ENCODE data around the gene EFHB.

Gene EFHB

DNA sequence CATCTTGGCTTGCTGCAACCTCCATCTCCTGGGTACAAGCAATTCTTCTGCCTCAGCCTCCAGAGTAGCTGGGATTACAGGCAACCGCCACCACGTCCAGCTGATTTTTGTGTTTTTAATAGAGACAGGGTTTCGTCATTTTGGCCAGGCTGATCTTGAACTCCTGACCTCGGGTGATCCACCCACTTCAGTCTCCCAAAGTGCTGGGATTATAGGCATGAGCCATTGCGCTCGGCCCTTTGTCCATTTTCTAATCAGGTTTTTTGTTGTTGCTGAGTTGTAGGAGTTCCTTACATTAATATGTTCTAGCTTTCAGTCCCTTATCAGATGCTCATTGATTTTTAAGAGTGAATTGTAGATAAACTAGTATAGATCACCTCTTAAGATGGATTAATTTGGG is 33.2 kb upstream of the EFHB start:
- TF ChIP-seq SIN3A (IDR thresholded peaks at IDR 0.05; ENCODE audit: borderline replicate concordance, insufficient read depth, low read length) (no peak), POLR2AphosphoS5 (IDR thresholded peaks at IDR 0.05; ENCODE audit: low read depth, low read length) (no peak)
- TF ChIP-seq, protein P1, sequence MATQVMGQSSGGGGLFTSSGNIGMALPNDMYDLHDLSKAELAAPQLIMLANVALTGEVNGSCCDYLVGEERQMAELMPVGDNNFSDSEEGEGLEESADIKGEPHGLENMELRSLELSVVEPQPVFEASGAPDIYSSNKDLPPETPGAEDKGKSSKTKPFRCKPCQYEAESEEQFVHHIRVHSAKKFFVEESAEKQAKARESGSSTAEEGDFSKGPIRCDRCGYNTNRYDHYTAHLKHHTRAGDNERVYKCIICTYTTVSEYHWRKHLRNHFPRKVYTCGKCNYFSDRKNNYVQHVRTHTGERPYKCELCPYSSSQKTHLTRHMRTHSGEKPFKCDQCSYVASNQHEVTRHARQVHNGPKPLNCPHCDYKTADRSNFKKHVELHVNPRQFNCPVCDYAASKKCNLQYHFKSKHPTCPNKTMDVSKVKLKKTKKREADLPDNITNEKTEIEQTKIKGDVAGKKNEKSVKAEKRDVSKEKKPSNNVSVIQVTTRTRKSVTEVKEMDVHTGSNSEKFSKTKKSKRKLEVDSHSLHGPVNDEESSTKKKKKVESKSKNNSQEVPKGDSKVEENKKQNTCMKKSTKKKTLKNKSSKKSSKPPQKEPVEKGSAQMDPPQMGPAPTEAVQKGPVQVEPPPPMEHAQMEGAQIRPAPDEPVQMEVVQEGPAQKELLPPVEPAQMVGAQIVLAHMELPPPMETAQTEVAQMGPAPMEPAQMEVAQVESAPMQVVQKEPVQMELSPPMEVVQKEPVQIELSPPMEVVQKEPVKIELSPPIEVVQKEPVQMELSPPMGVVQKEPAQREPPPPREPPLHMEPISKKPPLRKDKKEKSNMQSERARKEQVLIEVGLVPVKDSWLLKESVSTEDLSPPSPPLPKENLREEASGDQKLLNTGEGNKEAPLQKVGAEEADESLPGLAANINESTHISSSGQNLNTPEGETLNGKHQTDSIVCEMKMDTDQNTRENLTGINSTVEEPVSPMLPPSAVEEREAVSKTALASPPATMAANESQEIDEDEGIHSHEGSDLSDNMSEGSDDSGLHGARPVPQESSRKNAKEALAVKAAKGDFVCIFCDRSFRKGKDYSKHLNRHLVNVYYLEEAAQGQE (IDR thresholded peaks at IDR 0.05; ENCODE audit: insufficient read depth in 1 of 2, low read depth in 2 of 2, low read length in 2 of 2) = no peak

- TF ChIP-seq TAF1 (IDR thresholded peaks at IDR 0.05; ENCODE audit: borderline replicate concordance, insufficient read depth, low read length) (no peak), POLR2AphosphoS5 (IDR thresholded peaks at IDR 0.05; ENCODE audit: low read depth, low read length) (no peak), FOXP2 (optimal IDR thresholded peaks at IDR 0.05; ENCODE audit: borderline replicate concordance, extremely low read depth, extremely low read length, insufficient read depth) (no peak), SIN3A (IDR thresholded peaks at IDR 0.05; ENCODE audit: borderline replicate concordance, insufficient read depth, low read length) (no peak)
- TF ChIP-seq, protein P1 (IDR thresholded peaks at IDR 0.05; ENCODE audit: insufficient read depth in 1 of 2, low read depth in 2 of 2, low read length in 2 of 2) = no peak
Observed at GRCh38 chr3:19961960-19962359, 27.9 kb upstream of the EFHB start.

DNA sequence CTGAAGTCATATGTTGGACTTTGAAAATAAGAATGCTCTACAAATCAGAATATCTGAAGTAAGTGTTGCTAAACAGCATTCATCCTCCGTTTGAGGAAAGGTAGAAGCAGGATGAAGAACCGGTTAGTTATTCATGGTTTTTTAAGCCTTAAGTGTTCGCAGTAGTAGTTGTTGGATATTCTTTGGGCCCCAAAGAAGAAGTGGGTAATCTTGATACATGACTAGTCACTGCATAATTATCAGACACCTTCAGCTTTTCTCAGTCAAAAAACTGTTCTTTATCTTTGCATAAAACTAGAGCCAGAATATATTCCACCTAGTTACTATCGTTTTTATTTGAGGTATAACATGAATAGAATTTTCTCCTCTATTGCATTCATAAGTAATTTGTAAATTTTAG is 26.7 kb upstream of the EFHB start:
- TF ChIP-seq, protein P1 (IDR thresholded peaks at IDR 0.05; ENCODE audit: insufficient read depth in 1 of 2, low read depth in 2 of 2, low read length in 2 of 2) = no peak
- TF ChIP-seq FOXP2 (optimal IDR thresholded peaks at IDR 0.05; ENCODE audit: borderline replicate concordance, extremely low read depth, extremely low read length, insufficient read depth) = no peak

GRCh38 chr3:19959505-19959904 is 25.5 kb upstream of the EFHB start:
- no peak for TF ChIP-seq SIN3A (IDR thresholded peaks at IDR 0.05; ENCODE audit: borderline replicate concordance, insufficient read depth, low read length)

DNA sequence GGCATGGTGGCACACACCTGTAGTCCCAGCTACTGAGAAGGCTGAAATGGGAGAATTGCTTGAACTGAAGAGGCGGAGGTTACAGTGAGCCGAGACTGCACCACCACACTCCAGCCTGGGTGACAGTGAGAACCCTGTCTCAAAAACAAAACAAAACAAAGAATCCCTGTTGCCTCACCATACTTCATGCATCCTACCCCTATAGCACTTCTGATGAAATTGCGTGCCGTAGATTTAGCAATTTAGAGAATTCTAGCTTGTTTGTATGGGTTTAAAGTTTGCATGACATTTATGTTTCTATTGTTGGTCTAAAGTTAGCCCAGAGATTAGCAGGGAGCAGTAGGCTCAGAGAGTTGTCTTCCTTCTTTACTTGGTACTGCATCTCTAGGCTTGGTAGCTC is 20.7 kb upstream of the EFHB start:
- TF ChIP-seq, protein P1 (IDR thresholded peaks at IDR 0.05; ENCODE audit: insufficient read depth in 1 of 2, low read depth in 2 of 2, low read length in 2 of 2) = no peak
- no peak for TF ChIP-seq TAF1 (IDR thresholded peaks at IDR 0.05; ENCODE audit: borderline replicate concordance, insufficient read depth, low read length)
- no peak for TF ChIP-seq SIN3A (IDR thresholded peaks at IDR 0.05; ENCODE audit: borderline replicate concordance, insufficient read depth, low read length)
- no peak for TF ChIP-seq FOXP2 (optimal IDR thresholded peaks at IDR 0.05; ENCODE audit: borderline replicate concordance, extremely low read depth, extremely low read length, insufficient read depth)
- no peak for TF ChIP-seq POLR2AphosphoS5 (IDR thresholded peaks at IDR 0.05; ENCODE audit: low read depth, low read length)

- no peak for TF ChIP-seq SIN3A (IDR thresholded peaks at IDR 0.05; ENCODE audit: borderline replicate concordance, insufficient read depth, low read length)
- TF ChIP-seq, protein P1 (IDR thresholded peaks at IDR 0.05; ENCODE audit: insufficient read depth in 1 of 2, low read depth in 2 of 2, low read length in 2 of 2) = no peak
- TF ChIP-seq TAF1 (IDR thresholded peaks at IDR 0.05; ENCODE audit: borderline replicate concordance, insufficient read depth, low read length) = no peak
- no peak for TF ChIP-seq POLR2AphosphoS5 (IDR thresholded peaks at IDR 0.05; ENCODE audit: low read depth, low read length)
- TF ChIP-seq FOXP2 (optimal IDR thresholded peaks at IDR 0.05; ENCODE audit: borderline replicate concordance, extremely low read depth, extremely low read length, insufficient read depth) = no peak
Observed at GRCh38 chr3:19950316-19950715, 16.3 kb upstream of the EFHB start.

Measured in PFSK-1 (cell line).